Upper lobe of right lung (tissue), 1 donor: ENCODE results near the gene RPL39L. TPM values are rescaled to one million over a fixed set of nuclear protein-coding genes. Genes with fewer than 3 reads are reported as not detected.

Source experiments
- ATAC-seq: fragments of 200-7000 bp; cut with Tn5 transposase; one replicate; pipeline ENCODE4 v1.9.1; 2020; ENCODE audit warnings: mild to moderate bottlenecking, moderate library complexity
- DNase-seq: peaks from one replicate; pipeline ENCODE4 v3.0.0-alpha.2; 2020
- H3K27ac ChIP-seq: fragments of 200-600 bp; one replicate; pipeline ENCODE4 v1.8.0; 2022
- H3K27me3 ChIP-seq: fragments of 200-600 bp; one replicate; pipeline ENCODE4 v1.8.0; 2022; ENCODE audit warnings: mild to moderate bottlenecking
- H3K36me3 ChIP-seq: fragments of 200-600 bp; one replicate; pipeline ENCODE4 v1.8.0; 2022
- H3K4me1 ChIP-seq: fragments of 200-600 bp; one replicate; pipeline ENCODE4 v1.8.0; 2022
- H3K4me3 ChIP-seq: fragments of 200-600 bp; one replicate; pipeline ENCODE4 v1.8.0; 2022; ENCODE audit warnings: mild to moderate bottlenecking
- H3K9me3 ChIP-seq: fragments of 200-600 bp; one replicate; pipeline ENCODE4 v1.8.0; 2022
- intact Hi-C: fragments of 100-400 bp; cut with DNase I; formaldehyde crosslinking; loops from one replicate; pipeline ENCODE4 v1.11.0; 2022
- total RNA-seq: library from RNA; stranded (reverse); fragmentation: NEBNext Ultra II Directional; extraction: Animal tissue kit (Norgen Biotek cat#: 25700); gene quantifications from one replicate; pipeline ENCODE4 v1.2.1, GENCODE V29; 2021
- TF ChIP-seq, protein P1 (sequence below): fragments of 200-600 bp; IDR thresholded peaks from one replicate; pipeline ENCODE4 v1.8.0; 2022; ENCODE audit warnings: antibody characterized with exemption
- donor health status: DM: no; HTN: yes; CAD: no; lungs with severe emphysema.

The RPL39L gene
- total RNA-seq, 1 donor from 2014 or later = 3.9 TPM

GRCh38 chr3:187110156-187110555 is 29.1 kb downstream of the RPL39L start:
- Histone ChIP-seq H3K4me3 (no peak overlapping the region), H3K27me3 (no peaks in the 10 kb centered on the region), H3K27ac (no peak overlapping the region), H3K4me1 (no peaks in the 10 kb centered on the region), H3K36me3 (no peaks in the 10 kb centered on the region), H3K9me3 (no peaks in the 10 kb centered on the region)
- no peak for ATAC-seq
- DNase-seq = no peak
- intact Hi-C loops = loop anchor here (5.0 kb wide), 1 partner anchor 57 kb away; no protein-coding TSS in a partner anchor
- TF ChIP-seq, protein P1, sequence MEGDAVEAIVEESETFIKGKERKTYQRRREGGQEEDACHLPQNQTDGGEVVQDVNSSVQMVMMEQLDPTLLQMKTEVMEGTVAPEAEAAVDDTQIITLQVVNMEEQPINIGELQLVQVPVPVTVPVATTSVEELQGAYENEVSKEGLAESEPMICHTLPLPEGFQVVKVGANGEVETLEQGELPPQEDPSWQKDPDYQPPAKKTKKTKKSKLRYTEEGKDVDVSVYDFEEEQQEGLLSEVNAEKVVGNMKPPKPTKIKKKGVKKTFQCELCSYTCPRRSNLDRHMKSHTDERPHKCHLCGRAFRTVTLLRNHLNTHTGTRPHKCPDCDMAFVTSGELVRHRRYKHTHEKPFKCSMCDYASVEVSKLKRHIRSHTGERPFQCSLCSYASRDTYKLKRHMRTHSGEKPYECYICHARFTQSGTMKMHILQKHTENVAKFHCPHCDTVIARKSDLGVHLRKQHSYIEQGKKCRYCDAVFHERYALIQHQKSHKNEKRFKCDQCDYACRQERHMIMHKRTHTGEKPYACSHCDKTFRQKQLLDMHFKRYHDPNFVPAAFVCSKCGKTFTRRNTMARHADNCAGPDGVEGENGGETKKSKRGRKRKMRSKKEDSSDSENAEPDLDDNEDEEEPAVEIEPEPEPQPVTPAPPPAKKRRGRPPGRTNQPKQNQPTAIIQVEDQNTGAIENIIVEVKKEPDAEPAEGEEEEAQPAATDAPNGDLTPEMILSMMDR = no peak

DNA sequence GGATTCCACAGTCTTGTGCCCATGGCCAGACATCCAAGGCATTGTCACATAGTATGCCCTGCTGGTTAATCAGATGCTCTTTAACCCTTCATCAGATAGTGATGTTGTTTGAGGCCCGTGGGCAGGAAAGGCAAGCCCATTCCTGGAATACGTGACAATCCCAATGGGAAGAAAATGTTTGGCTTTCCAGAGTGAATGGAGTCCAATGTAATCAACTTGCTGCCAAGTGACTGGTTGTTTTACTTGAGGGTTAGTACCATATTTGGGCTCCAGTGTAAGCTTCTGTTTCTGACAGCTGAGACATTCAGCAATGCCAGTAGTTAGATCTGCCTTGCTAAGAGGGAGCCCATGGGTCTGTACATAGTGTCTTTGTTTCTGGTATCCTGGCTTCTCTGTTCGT is 31.3 kb downstream of the RPL39L start:
- no peak for ATAC-seq
- no peak overlapping the region for H3K4me3 ChIP-seq
- no peaks in the 10 kb centered on the region for H3K4me1 ChIP-seq
- no peaks in the 10 kb centered on the region for H3K27me3 ChIP-seq
- H3K27ac ChIP-seq = no peak overlapping the region
- intact Hi-C loops = no loop called here
- TF ChIP-seq, protein P1 = no peak
- no peak for DNase-seq
- H3K36me3 ChIP-seq = no peaks in the 10 kb centered on the region
- H3K9me3 ChIP-seq = no peaks in the 10 kb centered on the region

DNA sequence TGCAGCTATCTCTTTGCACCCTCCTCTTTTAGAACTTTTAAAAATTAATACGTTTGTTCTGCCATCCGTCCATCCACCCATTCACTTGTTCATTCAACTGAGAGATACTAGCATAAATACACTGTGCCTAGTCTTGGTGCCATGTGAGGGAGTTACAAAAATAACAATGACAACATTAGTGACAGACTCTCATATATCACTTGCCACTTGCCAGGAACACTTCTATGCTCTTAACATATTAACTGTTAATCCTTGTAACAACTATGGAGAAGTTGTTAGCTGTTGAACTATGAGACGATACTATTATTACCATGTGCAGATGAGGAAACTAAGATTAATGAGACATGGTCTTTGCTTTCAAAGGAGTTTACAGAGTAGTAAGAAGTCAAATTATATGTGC is 33.6 kb downstream of the RPL39L start:
- DNase-seq (no peak), ATAC-seq (no peak)
- Histone ChIP-seq H3K36me3 (no peaks in the 10 kb centered on the region), H3K4me1 (peaks cover 14% of the 10 kb centered on the region), H3K27me3 (no peaks in the 10 kb centered on the region), H3K9me3 (no peaks in the 10 kb centered on the region), H3K4me3 (no peak overlapping the region), H3K27ac (no peak overlapping the region)
- intact Hi-C loops = no loop called here
- TF ChIP-seq, protein P1 = no peak

DNA sequence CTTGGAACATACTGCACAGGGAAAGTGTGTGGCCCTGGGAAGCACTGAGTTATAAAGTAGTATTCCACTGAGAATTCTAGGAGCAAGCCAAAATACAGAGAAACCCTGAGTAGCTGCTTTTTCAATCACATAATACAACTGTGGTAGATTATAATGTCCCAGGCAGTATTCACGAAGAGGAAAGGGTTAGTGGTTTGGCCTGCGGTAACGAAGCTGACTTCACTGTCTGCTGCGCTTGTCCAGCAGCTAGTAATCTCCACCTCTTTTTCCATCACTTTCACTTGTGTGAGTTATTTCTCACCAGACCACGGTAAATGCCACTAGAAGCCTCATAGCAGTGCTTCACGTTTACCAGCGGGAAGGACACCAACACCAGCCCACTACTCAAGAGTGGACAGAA is 34.4 kb downstream of the RPL39L start:
- Histone ChIP-seq H3K4me1 (peaks cover 14% of the 10 kb centered on the region), H3K9me3 (no peaks in the 10 kb centered on the region), H3K27me3 (no peaks in the 10 kb centered on the region), H3K36me3 (no peaks in the 10 kb centered on the region), H3K27ac (no peak overlapping the region), H3K4me3 (no peak overlapping the region)
- DNase-seq (no peak), ATAC-seq (no peak)
- intact Hi-C loops = no loop called here
- TF ChIP-seq, protein P1 = no peak

- intact Hi-C loops = no loop called here
- no peaks in the 10 kb centered on the region for H3K27me3 ChIP-seq
- H3K4me1 ChIP-seq = peaks cover 14% of the 10 kb centered on the region
- ATAC-seq (no peak), DNase-seq (no peak)
- H3K9me3 ChIP-seq = no peaks in the 10 kb centered on the region
- no peak overlapping the region for H3K4me3 ChIP-seq
- H3K27ac ChIP-seq = no peak overlapping the region
- no peaks in the 10 kb centered on the region for H3K36me3 ChIP-seq
- TF ChIP-seq, protein P1 = no peak
Observed at GRCh38 chr3:187104342-187104741, 35.0 kb downstream of the RPL39L start.

GRCh38 chr3:187103251-187103650 is 36.0 kb downstream of the RPL39L start:
- DNase-seq = no peak
- H3K27me3 ChIP-seq = no peaks in the 10 kb centered on the region
- H3K4me3 ChIP-seq = no peak overlapping the region
- TF ChIP-seq, protein P1 = no peak
- peaks cover 14% of the 10 kb centered on the region for H3K4me1 ChIP-seq
- intact Hi-C loops = no loop called here
- ATAC-seq = no peak
- H3K36me3 ChIP-seq = no peaks in the 10 kb centered on the region
- no peaks in the 10 kb centered on the region for H3K9me3 ChIP-seq
- no peak overlapping the region for H3K27ac ChIP-seq
